Loucy (cell line): Measurements from ENCODE around the gene ALKBH8.
"Not testable (repeated sequence)": the region's sequence is repeated elsewhere in the genome, so short reads cannot be mapped to it uniquely, and the experiment has no call there.

Experiments used
- H2AFZ ChIP-seq: fragments of 200-600 bp; sonication (generic); 2 replicates; pipeline ENCODE4 v1.6.0; 2016; ENCODE audit warnings: antibody characterized with exemption, mild to moderate bottlenecking, low read length, moderate library complexity
- H3F3A ChIP-seq: fragments of 200-600 bp; 2 replicates; pipeline ENCODE4 v1.6.0; 2016; ENCODE audit warnings: antibody characterized with exemption, low read depth, mild to moderate bottlenecking
- H3K27me3 ChIP-seq: fragments of 200-600 bp; sonication (generic); 2 replicates; pipeline ENCODE4 v1.6.1; 2014; ENCODE audit warnings: low read length, mild to moderate bottlenecking; ENCODE audit not compliant: insufficient read depth, poor library complexity, severe bottlenecking
- H3K36me3 ChIP-seq: fragments of 200-600 bp; sonication (generic); 2 replicates; pipeline ENCODE4 v1.6.1; 2016; ENCODE audit warnings: low read length; ENCODE audit not compliant: insufficient read depth
- H3K4me1 ChIP-seq: fragments of 200-600 bp; sonication (generic); 2 replicates; pipeline ENCODE4 v1.5.1; 2014; ENCODE audit warnings: low read length, mild to moderate bottlenecking; ENCODE audit not compliant: insufficient read depth, poor library complexity, severe bottlenecking
- H3K4me2 ChIP-seq: fragments of 200-600 bp; sonication (generic); 2 replicates; pipeline ENCODE4 v1.6.0; 2014; ENCODE audit warnings: antibody characterized with exemption, low read length, low read depth, mild to moderate bottlenecking; ENCODE audit not compliant: poor library complexity, severe bottlenecking
- H3K4me3 ChIP-seq: fragments of 200-600 bp; sonication (generic); 2 replicates; pipeline ENCODE4 v1.5.1; 2014; ENCODE audit warnings: low read length, mild to moderate bottlenecking, mixed read lengths; ENCODE audit not compliant: poor library complexity, severe bottlenecking
- H3K79me2 ChIP-seq: fragments of 200-600 bp; sonication (generic); 2 replicates; pipeline ENCODE4 v1.6.1; 2014; ENCODE audit warnings: low read length; ENCODE audit not compliant: insufficient read depth
- H3K9ac ChIP-seq: fragments of 200-600 bp; sonication (generic); 2 replicates; pipeline ENCODE4 v1.6.0; 2014; ENCODE audit warnings: mild to moderate bottlenecking, low read depth, low read length, moderate library complexity; ENCODE audit not compliant: poor library complexity, severe bottlenecking
- H3K9me2 ChIP-seq: fragments of 200-600 bp; sonication (generic); replicated peaks from 2 replicates; pipeline ENCODE4 v1.6.1; 2016; ENCODE audit warnings: low read depth, low read length, mixed read lengths
- H3K9me3 ChIP-seq: fragments of 200-600 bp; sonication (generic); 2 replicates; pipeline ENCODE4 v1.6.1; 2014; ENCODE audit warnings: mild to moderate bottlenecking, antibody characterized with exemption, low read length, low read depth; ENCODE audit not compliant: insufficient read depth
- H4K20me1 ChIP-seq: fragments of 200-600 bp; sonication (generic); 2 replicates; pipeline ENCODE4 v1.6.0; 2014; ENCODE audit warnings: antibody characterized with exemption, low read length, mild to moderate bottlenecking; ENCODE audit not compliant: insufficient read depth, poor library complexity, severe bottlenecking
- EZH2phosphoT487 ChIP-seq: fragments of 200-600 bp; IDR thresholded peaks from 2 replicates; pipeline ENCODE4 v1.6.1; 2018; ENCODE audit warnings: antibody characterized with exemption, mild to moderate bottlenecking, moderate library complexity, borderline replicate concordance
- TF ChIP-seq, protein P1 (sequence below): fragments of 200-600 bp; sonication (generic); conservative IDR thresholded peaks from 2 replicates; pipeline ENCODE4 v1.5.1; 2014; ENCODE audit warnings: mild to moderate bottlenecking, antibody characterized with exemption, low read length

ALKBH8 gene

DNA sequence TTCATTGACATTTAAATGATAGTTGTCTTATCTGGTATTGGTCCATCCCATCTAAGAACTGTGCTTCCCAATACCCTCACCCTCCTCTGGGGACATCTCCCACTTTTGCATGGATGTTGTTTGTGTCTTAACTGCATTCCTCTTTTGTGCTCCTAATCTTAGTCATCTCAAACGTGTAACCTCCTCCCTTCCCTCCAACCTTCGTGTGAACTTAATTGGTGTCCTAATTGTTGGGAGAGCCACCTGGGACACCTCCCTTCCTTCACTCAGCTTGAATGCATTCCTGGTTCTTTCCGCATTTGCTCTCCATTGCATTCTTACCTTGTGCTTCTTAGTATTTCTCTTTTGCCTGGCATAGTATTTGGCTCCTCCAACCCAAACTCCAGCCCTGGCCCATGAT is 15.6 kb upstream of the ALKBH8 start:
- Histone ChIP-seq H3K4me1 (no peaks in the 10 kb centered on the region), H3K9me3 (no peaks in the 10 kb centered on the region), H3K9me2 (no peaks in the 10 kb centered on the region), H3K36me3 (no peaks in the 10 kb centered on the region), H3K79me2 (no peaks in the 10 kb centered on the region), H3F3A (no peaks in the 10 kb centered on the region), H3K9ac (no peak overlapping the region), H3K4me3 (no peak overlapping the region), H2AFZ (no peak overlapping the region), H3K4me2 (no peak overlapping the region), H4K20me1 (no peaks in the 10 kb centered on the region), H3K27me3 (no peaks in the 10 kb centered on the region)
- no peak for TF ChIP-seq EZH2phosphoT487
- TF ChIP-seq, protein P1, sequence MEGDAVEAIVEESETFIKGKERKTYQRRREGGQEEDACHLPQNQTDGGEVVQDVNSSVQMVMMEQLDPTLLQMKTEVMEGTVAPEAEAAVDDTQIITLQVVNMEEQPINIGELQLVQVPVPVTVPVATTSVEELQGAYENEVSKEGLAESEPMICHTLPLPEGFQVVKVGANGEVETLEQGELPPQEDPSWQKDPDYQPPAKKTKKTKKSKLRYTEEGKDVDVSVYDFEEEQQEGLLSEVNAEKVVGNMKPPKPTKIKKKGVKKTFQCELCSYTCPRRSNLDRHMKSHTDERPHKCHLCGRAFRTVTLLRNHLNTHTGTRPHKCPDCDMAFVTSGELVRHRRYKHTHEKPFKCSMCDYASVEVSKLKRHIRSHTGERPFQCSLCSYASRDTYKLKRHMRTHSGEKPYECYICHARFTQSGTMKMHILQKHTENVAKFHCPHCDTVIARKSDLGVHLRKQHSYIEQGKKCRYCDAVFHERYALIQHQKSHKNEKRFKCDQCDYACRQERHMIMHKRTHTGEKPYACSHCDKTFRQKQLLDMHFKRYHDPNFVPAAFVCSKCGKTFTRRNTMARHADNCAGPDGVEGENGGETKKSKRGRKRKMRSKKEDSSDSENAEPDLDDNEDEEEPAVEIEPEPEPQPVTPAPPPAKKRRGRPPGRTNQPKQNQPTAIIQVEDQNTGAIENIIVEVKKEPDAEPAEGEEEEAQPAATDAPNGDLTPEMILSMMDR, result no peak

DNA sequence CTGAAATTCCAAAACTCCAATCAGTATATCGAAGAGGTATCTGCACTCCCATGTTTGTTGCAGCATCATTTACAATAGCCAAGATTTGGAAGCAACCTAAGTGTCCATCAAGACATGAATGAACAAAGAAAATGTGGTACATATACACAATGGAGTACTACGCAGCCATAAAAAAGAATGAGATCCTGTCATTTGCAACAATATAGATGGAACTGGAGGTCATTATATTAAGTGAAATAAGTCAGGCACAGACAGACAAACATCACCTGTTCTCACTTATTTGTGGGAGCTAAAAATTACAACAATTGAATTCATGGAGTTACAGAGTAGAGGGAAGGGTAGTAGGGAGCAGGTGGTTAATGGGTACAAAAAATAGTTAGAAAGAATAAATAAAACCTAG is 13.6 kb upstream of the ALKBH8 start:
- H4K20me1 ChIP-seq, H3F3A ChIP-seq, H3K4me2 ChIP-seq, H3K4me3 ChIP-seq, H3K27me3 ChIP-seq, H2AFZ ChIP-seq, H3K9me2 ChIP-seq, H3K79me2 ChIP-seq, H3K9me3 ChIP-seq, H3K9ac ChIP-seq, H3K4me1 ChIP-seq, H3K36me3 ChIP-seq: not testable (repeated sequence)

DNA sequence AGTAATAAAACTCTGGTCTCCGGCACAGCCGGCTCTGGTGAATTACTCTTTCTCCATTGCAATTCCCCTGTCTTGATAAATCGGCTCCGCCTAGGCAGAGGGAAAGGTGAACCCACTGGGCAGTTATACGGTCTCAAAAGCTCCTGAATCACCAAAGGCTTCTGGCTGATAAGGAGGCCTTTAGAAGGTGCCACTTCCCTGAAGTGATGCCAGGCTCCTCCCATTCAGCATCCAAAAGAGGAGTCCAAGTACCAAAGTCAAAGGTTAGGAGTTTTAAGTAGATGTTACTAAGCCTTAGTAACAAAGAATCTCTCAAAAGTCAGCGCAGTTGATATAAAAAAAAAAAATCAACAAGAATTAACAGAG is 11.8 kb upstream of the ALKBH8 start:
- TF ChIP-seq EZH2phosphoT487, result no peak
- TF ChIP-seq, protein P1, result no peak
- no peaks in the 10 kb centered on the region for H3K79me2 ChIP-seq
- no peak overlapping the region for H3K9ac ChIP-seq
- no peaks in the 10 kb centered on the region for H3K4me1 ChIP-seq
- H3K27me3 ChIP-seq, result no peaks in the 10 kb centered on the region
- no peaks in the 10 kb centered on the region for H3K9me2 ChIP-seq
- H3K4me2 ChIP-seq, result no peak overlapping the region
- H4K20me1 ChIP-seq, result no peaks in the 10 kb centered on the region
- H3K36me3 ChIP-seq, result no peaks in the 10 kb centered on the region
- no peaks in the 10 kb centered on the region for H3K9me3 ChIP-seq
- H2AFZ ChIP-seq, result no peak overlapping the region
- no peaks in the 10 kb centered on the region for H3F3A ChIP-seq
- no peak overlapping the region for H3K4me3 ChIP-seq

DNA sequence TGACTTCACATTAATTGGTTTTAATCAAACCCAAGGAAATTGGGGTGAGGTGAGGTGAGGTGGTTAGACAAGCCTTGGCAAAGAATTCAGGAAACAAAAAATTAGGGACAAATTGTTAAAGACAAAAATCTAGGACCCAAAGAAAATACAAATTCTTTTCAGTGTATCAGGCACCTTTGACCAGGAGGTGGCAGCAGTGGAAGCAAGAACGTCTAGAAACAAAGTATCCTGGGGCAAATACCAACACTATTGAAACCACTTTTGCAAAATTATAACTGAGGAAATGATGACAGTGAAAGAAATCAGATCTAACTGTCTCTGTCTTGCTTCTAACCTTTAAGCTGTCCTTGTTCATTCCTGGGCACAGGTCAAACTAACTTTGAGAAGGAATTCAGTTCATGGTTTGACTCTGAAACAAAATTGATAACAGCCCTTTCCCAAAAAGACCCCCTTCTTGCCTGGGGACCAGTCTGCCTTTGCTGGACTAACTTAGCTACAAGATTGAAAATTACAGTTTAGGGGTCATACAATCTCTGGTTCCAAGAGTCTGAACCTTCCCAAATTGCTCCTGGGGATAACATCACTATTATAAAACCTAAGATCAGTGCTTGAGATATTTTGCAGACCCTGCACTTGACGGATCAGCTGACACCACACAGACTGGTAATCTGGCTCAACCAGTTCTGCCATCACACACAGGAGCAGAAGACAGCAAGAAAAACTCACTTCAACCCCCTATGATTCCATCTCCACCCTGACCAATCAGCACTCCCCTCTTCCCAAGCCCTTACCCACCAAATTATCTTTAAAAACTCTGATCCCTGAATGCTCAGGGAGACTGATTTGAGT is 11.2 kb upstream of the ALKBH8 start:
- not testable (repeated sequence) for H3K9me3 ChIP-seq, H4K20me1 ChIP-seq, H3K9ac ChIP-seq, H3K4me2 ChIP-seq, H3K4me1 ChIP-seq, H3K79me2 ChIP-seq, H3F3A ChIP-seq, H3K36me3 ChIP-seq, H3K27me3 ChIP-seq, H3K9me2 ChIP-seq, H3K4me3 ChIP-seq
- peak overlapping the region; percentile 77; the same call in 1 of the 2 replicates for H2AFZ ChIP-seq
- TF ChIP-seq, protein P1, result peak; percentile 72
